Pancreas (tissue), 10 donors: ENCODE results near the gene USP31. TPM values are rescaled to one million over a fixed set of nuclear protein-coding genes. Genes with fewer than 3 reads are reported as not detected.

ENCODE experiments used
- ATAC-seq, 4 donors: fragments of 200-7000 bp; cut with Tn5 transposase; one replicate each; pipeline versions ENCODE4 v1.8.0 to v1.9.1; 2020; ENCODE audit warnings: mild to moderate bottlenecking in 4 of 4, moderate library complexity in 4 of 4
- DNase-seq, 6 donors: peaks; one replicate each; pipeline ENCODE4 v3.0.0-alpha.2; 2020
- FAIRE-seq: peaks from 2 replicates; lab custom pipeline; 2012; peaks lifted over from hg19 to GRCh38; lab: Jason Lieb, UNC
- H3K27ac ChIP-seq, 4 donors: fragments of 200-600 bp; sonication (generic); 1 replicate in 3 of 4; 2 replicates in 1 of 4; pipeline versions ENCODE4 v1.5.0 to v1.8.0; 2020
- H3K27me3 ChIP-seq, 4 donors: fragments of 200-600 bp; one replicate each; pipeline ENCODE4 v1.8.0; 2021
- H3K36me3 ChIP-seq, 3 donors: fragments of 200-600 bp; sonication (generic) in 1 of 3; one replicate each; pipeline versions ENCODE4 v1.5.0 to v1.8.0; 2020 to 2021
- H3K4me1 ChIP-seq, 3 donors: fragments of 200-600 bp; one replicate each; pipeline ENCODE4 v1.8.0; 2021
- H3K4me3 ChIP-seq, 4 donors: fragments of 200-600 bp; sonication (generic) in 2 of 4; one replicate each; pipeline versions ENCODE4 v1.5.0 to v1.8.0; 2020 to 2021
- H3K9me3 ChIP-seq, 4 donors: fragments of 200-600 bp; one replicate each; pipeline ENCODE4 v1.8.0; 2021
- WGBS, 2 donors: extraction: QIAGEN DNeasy Blood & Tissue Kit; methylation state at CpG; one replicate each; pipeline ENCODE4 v1.1.7; 2013; 5-methylcytosine and 5-hydroxymethylcytosine counted together
- intact Hi-C, 3 donors: fragments of 100-400 bp; cut with DNase I; formaldehyde crosslinking; loops; one replicate each; pipeline versions ENCODE4 v1.11.1 to v1.14.2; 2022
- polyA plus RNA-seq, 2 donors: library from polyadenylated mRNA; stranded (reverse); fragments of 200-250 nt; gene quantifications; one replicate each; pipeline ENCODE4 v1.2.3, GENCODE V29; 2013
- total RNA-seq, 6 donors: library from RNA; stranded (reverse); fragmentation: NEBNext Ultra II Directional in 4 of 6; extraction: Animal tissue kit (Norgen Biotek cat#: 25700) in 4 of 6; gene quantifications; one replicate each; pipeline versions ENCODE4 v1.2.1 to v1.2.4, GENCODE V29; 2021 to 2023
- TF ChIP-seq, protein P1 (sequence below), 4 donors: fragments of 200-600 bp; sonication (generic) in 3 of 4; IDR thresholded peaks; one replicate each; pipeline versions ENCODE4 v1.5.0 to v1.8.0; 2021; ENCODE audit warnings: antibody characterized with exemption in 4 of 4
- donor health status: healthy with polysubstance abuse.
- donor health status: DM: no; HTN: no; CAD: no; lungs with moderate emphysema.
- donor health status: DM: no; HTN: no; CAD: no.
- donor health status: control.
- donor health status: control.
- donor health status: Bipolar disorder and iron deficiency.
- donor health status: DM: yes; HTN: yes; CAD: no.
- donor health status: DM: no; HTN: no; CAD: no.
- donor health status: DM: no; HTN: no; CAD: no.
- donor health status: DM: yes; HTN: yes; CAD: no.

Gene USP31
- total and polyA plus RNA-seq, 8 donors = 1.9 to 10.0 (median 5.5) TPM

GRCh38 chr16:23160574-23160973 is 11.3 kb upstream of the USP31 start:
- Histone ChIP-seq H3K36me3 (no peaks in the 10 kb centered on the region), H3K4me1 (no peaks in the 10 kb centered on the region), H3K27me3 (peaks cover 0 to 5% (median 1%) of the 10 kb centered on the region in 4 donors), H3K27ac (no peak overlapping the region), H3K9me3 (no peaks in the 10 kb centered on the region), H3K4me3 (no peak overlapping the region)
- TF ChIP-seq, protein P1, sequence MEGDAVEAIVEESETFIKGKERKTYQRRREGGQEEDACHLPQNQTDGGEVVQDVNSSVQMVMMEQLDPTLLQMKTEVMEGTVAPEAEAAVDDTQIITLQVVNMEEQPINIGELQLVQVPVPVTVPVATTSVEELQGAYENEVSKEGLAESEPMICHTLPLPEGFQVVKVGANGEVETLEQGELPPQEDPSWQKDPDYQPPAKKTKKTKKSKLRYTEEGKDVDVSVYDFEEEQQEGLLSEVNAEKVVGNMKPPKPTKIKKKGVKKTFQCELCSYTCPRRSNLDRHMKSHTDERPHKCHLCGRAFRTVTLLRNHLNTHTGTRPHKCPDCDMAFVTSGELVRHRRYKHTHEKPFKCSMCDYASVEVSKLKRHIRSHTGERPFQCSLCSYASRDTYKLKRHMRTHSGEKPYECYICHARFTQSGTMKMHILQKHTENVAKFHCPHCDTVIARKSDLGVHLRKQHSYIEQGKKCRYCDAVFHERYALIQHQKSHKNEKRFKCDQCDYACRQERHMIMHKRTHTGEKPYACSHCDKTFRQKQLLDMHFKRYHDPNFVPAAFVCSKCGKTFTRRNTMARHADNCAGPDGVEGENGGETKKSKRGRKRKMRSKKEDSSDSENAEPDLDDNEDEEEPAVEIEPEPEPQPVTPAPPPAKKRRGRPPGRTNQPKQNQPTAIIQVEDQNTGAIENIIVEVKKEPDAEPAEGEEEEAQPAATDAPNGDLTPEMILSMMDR (IDR thresholded peaks at IDR 0.05) = no peak
- ATAC-seq (no peak), DNase-seq (no peak), FAIRE-seq (no peak)
- intact Hi-C loops = no loop called here
- 66 to 67% methylated on average over 3 of the region's 3 CpGs for WGBS, 2 donors

GRCh38 chr16:23160082-23160481 is 10.8 kb upstream of the USP31 start:
- H3K27me3 ChIP-seq = peaks cover 0 to 2% (median 1%) of the 10 kb centered on the region in 4 donors
- H3K9me3 ChIP-seq = no peaks in the 10 kb centered on the region
- H3K4me1 ChIP-seq = no peaks in the 10 kb centered on the region
- no peak overlapping the region for H3K27ac ChIP-seq
- DNase-seq (no peak), FAIRE-seq (no peak), ATAC-seq (no peak)
- TF ChIP-seq, protein P1 (IDR thresholded peaks at IDR 0.05) = no peak
- H3K36me3 ChIP-seq = no peaks in the 10 kb centered on the region
- intact Hi-C loops = no loop called here
- H3K4me3 ChIP-seq = no peak overlapping the region
- WGBS, 2 donors = 69 to 71% methylated on average over 4 of the region's 4 CpGs

DNA sequence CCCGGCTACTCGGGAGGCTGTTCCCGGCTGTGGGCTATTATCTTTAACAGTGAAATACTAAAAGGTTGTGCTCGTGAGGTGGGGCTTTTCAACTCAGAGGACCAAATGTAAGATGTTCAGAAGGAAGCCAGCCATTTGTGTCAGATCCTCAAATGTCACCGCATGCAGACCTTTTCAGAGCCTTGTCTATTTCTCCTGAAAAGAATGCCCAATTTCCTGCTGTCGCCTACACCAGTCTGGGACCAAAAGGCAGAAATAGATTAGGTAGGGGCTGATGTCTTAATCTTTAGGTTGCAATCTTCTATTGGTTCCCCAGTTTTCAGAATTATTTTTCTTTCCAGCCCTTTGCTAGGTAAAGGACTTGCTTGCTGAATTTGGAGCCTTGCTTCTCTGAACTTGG is 8.9 kb upstream of the USP31 start:
- ATAC-seq = no peak
- FAIRE-seq = no peak
- intact Hi-C loops = no loop called here
- no peak overlapping the region for H3K4me3 ChIP-seq
- no peaks in the 10 kb centered on the region for H3K36me3 ChIP-seq
- H3K27me3 ChIP-seq = peaks cover 0 to 2% (median 0%) of the 10 kb centered on the region in 4 donors
- TF ChIP-seq, protein P1 (IDR thresholded peaks at IDR 0.05) = no peak
- H3K27ac ChIP-seq = no peak overlapping the region
- WGBS, 2 donors = 89 to 94% methylated on average over 6 of the region's 6 CpGs
- H3K9me3 ChIP-seq = no peaks in the 10 kb centered on the region
- H3K4me1 ChIP-seq = no peaks in the 10 kb centered on the region
- DNase-seq = no peak

DNA sequence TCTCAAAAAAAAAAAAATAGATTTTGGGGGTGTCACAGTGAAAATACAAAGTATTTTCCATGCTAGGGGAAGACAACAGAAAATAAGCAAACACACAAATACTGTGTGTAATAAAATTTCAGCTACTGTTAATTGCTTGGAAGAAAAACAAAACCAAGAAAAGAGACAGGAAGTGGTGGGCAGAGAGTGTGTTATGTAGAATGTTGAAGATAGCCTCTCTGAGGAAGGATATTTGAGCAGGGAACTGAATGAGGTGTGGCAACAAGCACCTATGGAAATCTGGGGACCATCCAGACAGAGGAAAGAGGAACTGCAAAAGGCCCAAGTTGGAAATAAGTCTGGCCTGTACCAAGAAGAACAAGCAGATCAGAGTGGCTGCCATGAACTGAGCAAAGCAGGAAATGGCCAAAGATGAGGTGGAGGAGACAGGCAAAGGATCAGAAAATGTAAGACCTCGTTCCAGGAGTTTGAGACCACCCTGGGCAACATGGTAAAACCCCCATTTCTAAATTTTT is 7.8 kb upstream of the USP31 start:
- no peak for ATAC-seq
- Histone ChIP-seq H3K4me3 (no peak overlapping the region), H3K27ac (no peak overlapping the region), H3K4me1 (no peaks in the 10 kb centered on the region), H3K36me3 (no peaks in the 10 kb centered on the region), H3K9me3 (no peaks in the 10 kb centered on the region), H3K27me3 (peaks cover 0 to 2% (median 0%) of the 10 kb centered on the region in 4 donors)
- TF ChIP-seq, protein P1 (IDR thresholded peaks at IDR 0.05) = no peak
- 59 to 65% methylated on average over 1 of the region's 1 CpG for WGBS, 2 donors
- no peak for DNase-seq
- no peak for FAIRE-seq
- intact Hi-C loops = no loop called here

DNA sequence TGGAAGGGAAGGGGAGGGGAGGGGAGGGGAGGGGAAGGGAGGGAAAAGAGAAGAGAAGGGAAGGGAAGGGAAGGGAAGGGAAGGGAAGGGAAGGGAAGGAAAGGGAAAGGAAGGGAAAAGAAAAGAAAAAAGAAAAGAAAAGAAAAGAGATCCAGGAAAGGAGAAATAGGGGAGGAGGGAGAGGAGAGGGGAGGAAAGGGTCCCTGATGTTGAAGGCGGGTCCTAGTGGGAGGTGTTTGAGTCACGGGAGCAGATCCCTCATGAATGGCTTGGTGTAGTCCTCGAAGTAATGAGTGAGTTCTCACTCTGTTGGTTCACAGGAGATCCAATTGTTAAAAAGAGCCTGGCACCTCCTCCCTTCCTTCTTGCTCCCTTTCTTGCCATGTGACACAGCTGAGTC is 6.9 kb upstream of the USP31 start:
- Histone ChIP-seq H3K36me3 (no peaks in the 10 kb centered on the region), H3K4me3 (no peak overlapping the region), H3K9me3 (no peaks in the 10 kb centered on the region), H3K27me3 (peaks cover 0 to 2% (median 0%) of the 10 kb centered on the region in 4 donors), H3K27ac (no peak overlapping the region), H3K4me1 (no peaks in the 10 kb centered on the region)
- TF ChIP-seq, protein P1 (IDR thresholded peaks at IDR 0.05) = no peak
- no peak for DNase-seq
- no peak for FAIRE-seq
- ATAC-seq = no peak
- intact Hi-C loops = no loop called here
- 39 to 73% methylated on average over 3 of the region's 3 CpGs for WGBS, 2 donors
